ENCODE data around the gene MAGEA8.
A peak's percentile ranks its signal among the peaks of the same experiment; 100 is the strongest.
"Not testable (repeated sequence)": the region's sequence is repeated elsewhere in the genome, so short reads cannot be mapped to it uniquely, and the experiment has no call there.

Gene MAGEA8

GRCh38 chrX:149881081-149881711, at the start of gene MAGEA8:
MAGEA8 (plus strand) TSS chrX:149881183; CDS start chrX:149884273, 3,090 bp downstream.
- peak in 1 of 2 donors; percentile 26 for DNase-seq

DNA sequence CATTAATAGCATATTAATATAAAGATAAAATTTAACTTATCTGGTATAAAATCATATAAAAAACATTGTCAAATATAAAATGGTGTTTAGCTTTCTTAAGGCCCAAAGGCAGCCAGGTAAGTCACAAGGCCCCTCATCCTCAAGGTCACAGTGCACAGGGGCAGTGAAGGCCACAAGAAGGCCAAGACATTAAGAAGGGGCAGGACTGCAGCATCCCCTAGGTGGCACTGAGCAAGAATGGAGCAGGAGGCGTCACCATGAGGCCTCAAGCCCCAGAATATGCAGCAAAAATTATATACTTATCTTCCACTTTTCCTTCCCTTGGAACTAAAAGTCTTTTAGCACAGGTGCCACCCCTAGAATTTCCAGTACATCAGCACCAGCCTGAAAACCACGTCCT, 49.5 kb upstream of the MAGEA8 start:
- no peak for DNase-seq

- not testable (repeated sequence) for DNase-seq
Observed at GRCh38 chrX:149836728-149837127, 44.3 kb upstream of the MAGEA8 start.

GRCh38 chrX:149837167-149837566, 43.8 kb upstream of the MAGEA8 start:
- DNase-seq = no peak

- DNase-seq = no peak
Observed at GRCh38 chrX:149837639-149838038, 43.3 kb upstream of the MAGEA8 start.

- no peak for DNase-seq
Observed at GRCh38 chrX:149841929-149842328, 39.1 kb upstream of the MAGEA8 start.

- no peak for DNase-seq
Observed at GRCh38 chrX:149845385-149845784, 35.6 kb upstream of the MAGEA8 start.

GRCh38 chrX:149846789-149847188, 34.2 kb upstream of the MAGEA8 start:
- no peak for DNase-seq

- no peak for DNase-seq
Observed at GRCh38 chrX:149848855-149849254, 32.1 kb upstream of the MAGEA8 start.

DNA sequence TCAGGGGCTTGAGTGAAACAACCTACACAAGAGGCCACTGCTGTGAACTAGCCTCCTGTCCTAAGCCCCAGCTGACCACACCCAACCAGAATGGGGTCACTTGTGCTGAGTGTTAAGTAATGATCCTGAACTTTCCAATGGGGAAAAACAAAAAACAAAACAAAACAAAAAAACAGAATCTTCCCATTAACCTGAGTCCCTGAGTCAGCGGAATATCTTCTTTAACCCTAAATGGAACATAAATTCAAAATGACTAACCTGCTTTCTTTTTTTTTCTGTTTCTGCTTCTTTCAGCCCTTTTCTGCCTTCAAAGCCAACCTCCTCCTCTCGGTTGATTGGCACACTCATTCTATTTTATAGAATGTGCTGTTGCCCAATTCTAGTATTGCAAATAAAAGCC, 31.2 kb upstream of the MAGEA8 start:
- DNase-seq = no peak

- DNase-seq = no peak
Observed at GRCh38 chrX:149851864-149852263, 29.1 kb upstream of the MAGEA8 start.

GRCh38 chrX:149853925-149854324, 27.1 kb upstream of the MAGEA8 start:
- no peak for DNase-seq

DNA sequence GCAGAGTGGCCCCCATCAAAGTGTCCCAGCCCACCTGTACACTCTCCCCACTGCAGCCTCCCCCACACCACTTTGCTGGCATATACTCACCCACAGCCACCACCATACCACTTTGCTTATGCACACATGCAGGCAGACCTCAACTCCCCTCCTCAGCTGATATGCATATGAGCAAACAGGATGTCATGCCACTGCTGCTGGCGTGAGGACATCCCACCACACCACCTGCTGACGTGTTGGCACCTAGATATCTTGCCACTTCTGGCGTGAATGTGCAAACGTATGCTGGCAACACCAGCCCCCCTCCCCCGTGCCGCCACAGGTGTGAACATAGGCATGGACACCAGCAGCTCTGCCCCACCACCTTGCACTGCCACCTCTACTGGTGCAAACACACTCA, 22.4 kb upstream of the MAGEA8 start:
- no peak for DNase-seq

GRCh38 chrX:149860445-149860844, 20.5 kb upstream of the MAGEA8 start:
- no peak for DNase-seq

GRCh38 chrX:149865390-149865789, 15.6 kb upstream of the MAGEA8 start:
- no peak for DNase-seq

- DNase-seq = no peak
Observed at GRCh38 chrX:149867488-149867887, 13.5 kb upstream of the MAGEA8 start.

DNA sequence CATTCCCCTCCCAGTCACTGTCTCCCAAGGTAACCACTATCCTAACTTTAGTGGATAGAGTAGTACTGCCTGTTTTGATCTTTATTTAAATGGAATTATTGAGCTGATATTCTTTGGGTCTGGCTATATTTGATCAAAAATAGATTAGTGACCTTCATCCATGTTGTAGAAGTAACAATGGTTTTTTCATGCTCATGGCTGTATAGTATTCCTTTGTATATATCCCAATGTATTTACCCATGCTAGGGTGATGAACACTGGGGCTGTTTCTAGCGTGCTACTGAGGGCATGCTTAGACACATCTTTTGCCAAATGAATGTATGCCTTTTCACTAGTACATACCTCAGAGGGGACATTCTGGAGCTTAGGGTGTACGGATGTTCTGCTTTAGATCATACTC, 10.1 kb upstream of the MAGEA8 start:
- no peak for DNase-seq

- no peak for DNase-seq
Observed at GRCh38 chrX:149871433-149871832, 9.6 kb upstream of the MAGEA8 start.

GRCh38 chrX:149871940-149872339, 9.0 kb upstream of the MAGEA8 start:
- peak; percentile 33 to 70 for DNase-seq

DNA sequence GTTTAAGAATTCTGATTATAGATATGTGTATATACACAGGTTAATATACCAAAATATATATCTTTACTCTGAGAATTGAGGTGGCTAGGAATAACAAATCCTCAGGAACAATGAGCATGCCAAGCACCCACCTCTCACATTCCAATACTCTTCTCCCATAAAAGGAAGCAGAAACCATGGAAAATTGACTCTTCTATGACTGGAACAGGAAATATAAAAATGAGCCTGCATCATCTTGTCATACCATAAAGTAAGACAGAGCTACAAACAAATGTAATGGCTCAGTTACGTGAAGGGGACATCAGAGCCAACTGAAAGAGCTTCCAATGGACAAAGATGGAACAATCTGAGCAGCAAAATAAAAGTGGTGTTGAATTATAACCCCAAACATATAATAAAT, 3.8 kb upstream of the MAGEA8 start:
- DNase-seq = no peak

DNA sequence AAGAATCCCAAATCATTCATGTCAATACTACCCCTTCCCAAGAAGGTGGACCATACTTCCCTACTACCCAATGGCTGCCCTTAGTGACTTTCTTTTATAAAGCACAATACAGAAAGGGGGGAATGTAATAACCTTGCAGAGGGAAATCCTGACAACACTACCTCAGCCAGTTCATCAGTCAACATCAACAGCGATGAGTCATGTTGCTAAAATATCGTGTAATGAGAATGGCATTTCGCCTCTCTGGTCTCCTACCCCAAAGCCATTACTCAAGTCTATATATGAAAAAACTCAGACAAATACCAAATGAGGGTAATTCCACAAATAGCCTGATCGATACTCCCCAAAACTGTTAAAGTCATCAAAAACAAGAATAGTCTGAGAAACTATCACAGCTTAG, 3.3 kb upstream of the MAGEA8 start:
- DNase-seq = no peak

DNA sequence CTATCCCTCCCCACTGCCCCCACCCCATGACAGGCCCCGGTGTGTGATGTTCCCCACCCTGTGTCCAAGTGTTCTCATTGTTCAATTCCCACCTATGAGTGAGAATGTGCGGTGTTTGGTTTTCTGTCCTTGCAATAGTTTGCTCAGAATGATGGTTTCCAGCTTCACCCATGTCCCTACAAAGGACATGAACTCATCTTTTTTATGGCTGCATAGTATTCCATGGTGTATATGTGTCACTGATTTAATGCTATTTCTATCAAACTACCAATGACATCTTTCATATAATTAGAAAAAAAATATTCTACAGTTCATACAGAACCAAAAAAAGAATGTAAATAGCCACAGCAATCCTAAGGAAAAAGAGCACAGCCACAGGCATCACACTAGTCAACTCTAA, 9.8 kb downstream of the MAGEA8 start:
- not testable (repeated sequence) for DNase-seq

DNA sequence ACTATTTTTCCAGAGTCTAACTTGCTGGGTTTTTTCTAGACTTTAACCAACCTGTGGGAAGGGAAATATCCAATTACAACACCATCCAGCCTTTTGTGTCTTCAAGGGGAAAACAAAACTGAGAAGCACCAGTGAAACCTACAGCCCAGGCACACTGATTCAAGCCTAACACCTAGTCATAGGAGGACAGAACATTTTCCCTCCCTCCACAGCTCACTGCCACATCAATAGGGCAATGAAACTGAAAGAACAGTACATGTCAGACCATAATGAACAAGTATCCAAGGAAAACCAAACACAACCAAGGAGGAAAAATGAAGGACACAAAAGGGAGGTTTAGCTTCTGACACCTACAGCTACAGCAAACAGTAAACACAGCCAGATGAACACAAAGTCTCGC, 17.6 kb downstream of the MAGEA8 start:
- DNase-seq = no peak

GRCh38 chrX:149903889-149904748, 23.1 kb downstream of the MAGEA8 start:
- no peak for DNase-seq

DNA sequence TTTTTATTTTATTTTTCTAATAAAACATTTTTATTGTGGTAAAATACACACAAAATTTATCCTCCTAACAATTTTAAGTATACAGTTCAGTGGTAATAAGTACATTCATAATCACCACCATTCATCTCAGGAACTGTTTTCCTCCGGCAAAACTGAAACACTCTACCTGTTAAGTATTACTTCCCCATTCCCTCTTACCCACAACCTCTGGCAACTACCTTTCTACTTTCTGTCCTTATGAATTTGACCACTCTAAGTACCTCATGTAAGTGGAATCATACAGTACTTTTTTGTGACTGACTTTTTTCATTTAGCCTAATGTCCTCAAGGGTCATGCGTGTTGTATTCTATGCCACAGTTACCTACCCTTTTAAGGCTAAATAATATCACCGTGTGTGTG, 27.3 kb downstream of the MAGEA8 start:
- no peak for DNase-seq

Data from activated CD4-positive, alpha-beta T cell treated with anti-CD3 and anti-CD28 coated beads for 4 hours (primary cell).